Left lung (tissue), 10 donors: ENCODE results near the gene DONSON. TPM values are rescaled to one million over a fixed set of nuclear protein-coding genes. Genes with fewer than 3 reads are reported as not detected.

Source experiments
- ATAC-seq: fragments of 200-7000 bp; cut with Tn5 transposase; one replicate; pipeline ENCODE4 v1.9.1; 2020; ENCODE audit warnings: moderate library complexity
- DNase-seq, 4 donors: peaks; one replicate each; pipeline ENCODE4 v3.0.0-alpha.2; 2013 to 2020
- H3K27ac ChIP-seq, 2 donors: fragments of 200-600 bp; sonication (generic) in 1 of 2; one replicate each; pipeline versions ENCODE4 v1.5.0 to v1.8.0; 2020 to 2021
- H3K27me3 ChIP-seq, 2 donors: fragments of 200-600 bp; sonication (generic) in 1 of 2; one replicate each; pipeline versions ENCODE4 v1.5.0 to v1.8.0; 2020 to 2021
- H3K36me3 ChIP-seq, 2 donors: fragments of 200-600 bp; sonication (generic) in 1 of 2; one replicate each; pipeline versions ENCODE4 v1.5.0 to v1.8.0; 2020 to 2021
- H3K4me1 ChIP-seq, 2 donors: fragments of 200-600 bp; one replicate each; pipeline ENCODE4 v1.8.0; 2021
- H3K4me3 ChIP-seq, 2 donors: fragments of 200-600 bp; sonication (generic) in 1 of 2; one replicate each; pipeline versions ENCODE4 v1.5.0 to v1.8.0; 2020 to 2021; ENCODE audit warnings: mild to moderate bottlenecking in 1 of 2
- H3K9me3 ChIP-seq, 2 donors: fragments of 200-600 bp; sonication (generic) in 1 of 2; one replicate each; pipeline versions ENCODE4 v1.5.0 to v1.8.0; 2020 to 2021
- CTCF ChIP-seq, 2 donors: fragments of 200-600 bp; sonication (generic) in 1 of 2; IDR thresholded peaks; one replicate each; pipeline versions ENCODE4 v1.5.0 to v1.8.0; 2021; ENCODE audit warnings: antibody characterized with exemption in 2 of 2
- intact Hi-C, 2 donors: fragments of 100-400 bp; cut with DNase I; formaldehyde crosslinking; loops; one replicate each; pipeline versions ENCODE4 v1.11.2 to v1.14.2; 2022
- polyA plus RNA-seq, 6 donors: library from polyadenylated mRNA; unstranded; fragments of 120-200 nt; gene quantifications; one replicate each; pipeline ENCODE4 v1.2.1, GENCODE V29; 2013; ENCODE audit not compliant: insufficient read length in 6 of 6
- total RNA-seq, 2 donors: library from RNA; stranded (reverse); fragmentation: NEBNext Ultra II Directional; extraction: Animal tissue kit (Norgen Biotek cat#: 25700); gene quantifications; one replicate each; pipeline ENCODE4 v1.2.1, GENCODE V29; 2021
- donor health status: DM: no; HTN: yes; CAD: no.
- donor health status: DM: no; HTN: no; CAD: no.

The DONSON gene
- total and polyA plus RNA-seq, 8 donors: 14.3 to 51.2 (median 38.6) TPM

DNA sequence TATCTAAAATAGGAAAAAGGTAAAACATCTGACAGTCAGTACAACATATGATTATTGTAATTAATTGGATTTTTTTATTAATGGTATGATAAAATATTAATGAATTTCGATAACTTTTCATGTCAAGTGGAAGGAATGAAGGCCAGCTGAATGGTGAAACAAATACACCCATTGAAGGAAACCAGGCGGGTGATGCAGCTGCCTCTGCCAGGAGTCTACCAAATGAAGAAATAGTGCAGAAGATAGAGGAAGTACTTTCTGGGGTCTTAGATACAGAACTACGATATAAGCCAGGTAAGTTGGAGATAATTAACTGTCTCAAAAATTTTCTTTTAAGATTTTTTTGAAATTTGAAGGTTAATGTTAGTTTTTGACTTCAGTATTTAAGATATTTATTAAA, 42.4 kb downstream of the DONSON start:
- DNase-seq: no peak
- peaks cover 0 to 48% of the 10 kb centered on the region in 2 donors for H3K36me3 ChIP-seq
- no peak for TF ChIP-seq CTCF (IDR thresholded peaks at IDR 0.05)
- H3K4me3 ChIP-seq: no peak overlapping the region
- no peaks in the 10 kb centered on the region for H3K9me3 ChIP-seq
- peaks cover 17 to 43% of the 10 kb centered on the region in 2 donors for H3K4me1 ChIP-seq
- no peaks in the 10 kb centered on the region for H3K27me3 ChIP-seq
- ATAC-seq: no peak
- intact Hi-C loops: no loop called here
- peak overlapping the region in 1 of 2 donors; percentile 7 for H3K27ac ChIP-seq

DNA sequence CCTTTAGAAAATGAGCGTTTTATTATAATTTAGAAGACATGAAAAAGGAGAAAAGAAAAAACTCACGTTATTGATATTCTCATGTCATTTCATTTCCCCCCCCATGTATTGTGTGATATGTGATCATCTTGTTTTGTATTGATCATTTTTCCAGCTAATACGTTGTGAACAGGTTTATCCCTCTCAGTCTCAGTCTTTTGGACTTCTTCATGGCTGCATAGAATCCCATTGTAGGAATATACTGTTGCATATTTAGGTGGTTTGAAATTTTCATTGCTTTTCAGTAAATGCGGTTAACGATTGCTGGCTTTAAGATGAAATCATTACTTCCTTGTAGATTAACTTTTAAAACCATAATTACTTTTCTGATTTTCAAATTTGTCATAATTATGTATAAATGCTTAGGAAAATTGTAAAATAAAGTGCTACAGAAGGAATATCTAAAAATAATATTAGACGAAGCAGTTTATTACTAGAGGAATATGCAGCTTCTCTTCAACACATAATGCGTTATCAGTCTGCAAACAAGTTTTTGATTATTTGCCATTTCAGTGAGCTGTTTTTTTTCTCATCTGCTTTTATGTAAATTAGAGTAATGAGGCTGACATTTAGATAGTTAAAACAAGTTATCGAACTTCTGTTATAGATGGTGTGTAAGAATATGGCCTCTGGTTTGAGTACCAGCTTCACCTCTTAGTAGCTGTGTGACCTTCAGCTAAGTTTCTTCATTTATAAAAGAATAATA, 43.9 kb downstream of the DONSON start:
- H3K27me3 ChIP-seq: no peaks in the 10 kb centered on the region
- no peaks in the 10 kb centered on the region for H3K9me3 ChIP-seq
- intact Hi-C loops: no loop called here
- ATAC-seq (no peak), DNase-seq (no peak)
- H3K36me3 ChIP-seq: peaks cover 0 to 34% of the 10 kb centered on the region in 2 donors
- H3K27ac ChIP-seq: no peak overlapping the region
- peaks cover 17 to 53% of the 10 kb centered on the region in 2 donors for H3K4me1 ChIP-seq
- H3K4me3 ChIP-seq: peak overlapping the region; percentile 61 to 81
- TF ChIP-seq CTCF (IDR thresholded peaks at IDR 0.05): no peak

- DNase-seq: peak in 3 of 4 donors; percentile 70 to 92 (median 71)
- peak; percentile 43 for ATAC-seq
- Histone ChIP-seq H3K27ac (peak overlapping the region; percentile 99), H3K9me3 (no peaks in the 10 kb centered on the region), H3K27me3 (no peaks in the 10 kb centered on the region), H3K4me1 (peaks cover 17 to 52% of the 10 kb centered on the region in 2 donors), H3K4me3 (peak overlapping the region; percentile 61 to 81), H3K36me3 (peaks cover 0 to 31% of the 10 kb centered on the region in 2 donors)
- TF ChIP-seq CTCF (IDR thresholded peaks at IDR 0.05): no peak
- intact Hi-C loops: no loop called here
Measured at GRCh38 chr21:33543505-33544129, 44.9 kb downstream of the DONSON start.

DNA sequence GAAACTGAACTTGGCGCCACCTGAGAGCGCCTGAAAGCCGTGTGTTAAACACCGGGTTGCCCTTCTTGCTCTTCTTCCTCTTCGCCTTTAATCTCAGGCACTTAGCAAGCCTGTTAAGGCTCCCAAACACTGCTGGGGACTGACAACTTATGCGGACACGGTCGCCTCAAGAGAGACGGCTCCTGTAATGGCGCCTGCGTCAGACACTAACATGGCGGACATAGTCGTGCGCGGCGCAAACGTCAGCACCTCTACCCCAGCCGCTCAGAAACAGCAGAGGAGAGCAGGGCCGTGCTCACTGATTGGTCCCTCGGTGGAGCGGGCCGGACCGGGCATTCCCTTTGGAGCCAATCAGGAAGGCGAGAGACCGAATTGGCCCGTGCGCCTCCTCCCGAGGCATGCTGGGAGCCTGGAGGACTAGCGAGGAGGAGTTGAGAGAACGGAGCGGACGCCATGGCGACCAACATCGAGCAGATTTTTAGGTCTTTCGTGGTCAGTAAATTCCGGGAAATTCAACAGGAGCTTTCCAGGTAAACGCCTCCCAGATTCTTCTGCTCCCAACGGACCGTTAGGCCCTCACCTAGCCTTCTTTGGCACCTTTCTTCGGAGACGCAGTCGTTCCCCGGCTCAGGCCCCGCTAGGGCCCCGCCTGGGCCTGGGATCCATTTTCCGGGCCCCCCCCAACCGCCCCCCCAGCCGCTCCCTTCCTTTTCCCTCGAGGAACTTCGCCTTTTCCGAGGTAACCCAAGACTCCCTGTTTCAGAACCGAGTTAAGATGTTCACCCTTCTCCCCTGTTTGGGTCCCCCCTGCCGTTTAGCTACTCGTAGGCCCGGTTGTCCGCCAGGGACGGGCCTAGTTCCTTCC, 45.6 kb downstream of the DONSON start, which contains the start of gene SON:
TSS of gene SON (plus strand) at position 399 of the 865 bp plus-strand sequence. CDS start at position 454, 55 bp downstream.
- Histone ChIP-seq H3K9me3 (no peaks in the 10 kb centered on the region), H3K4me3 (peak within 1 kb of the TSS; percentile 61 to 81), H3K27ac (peak within 1 kb of the TSS; percentile 99), H3K4me1 (peaks cover 17 to 44% of the 10 kb centered on the region in 2 donors), H3K27me3 (no peaks in the 10 kb centered on the region), H3K36me3 (peaks cover 0 to 31% of the 10 kb centered on the region in 2 donors)
- TF ChIP-seq CTCF (IDR thresholded peaks at IDR 0.05): no peak
- peak; percentile 97 to 100 (median 98) for DNase-seq
- ATAC-seq: peak; percentile 96
- intact Hi-C loops: no loop called here
